CD8-positive, alpha-beta memory T cell (primary cell): ENCODE results near the gene OR5M8. TPM values are rescaled to one million over a fixed set of nuclear protein-coding genes. Genes with fewer than 3 reads are reported as not detected.

ENCODE experiments used
- CTCF ChIA-PET: fragments of 350-600 bp; sonication (Branson Sonifier 250); formaldehyde crosslinking; loops from one replicate; lab custom pipeline; 2021; ENCODE audit warnings: antibody characterized with exemption; lab: Charles Lee
- POLR2A ChIA-PET: fragments of 350-600 bp; sonication (Branson Sonifier 250); formaldehyde crosslinking; loops from one replicate; lab custom pipeline; 2021; ENCODE audit warnings: antibody characterized with exemption; lab: Charles Lee
- DNase-seq, 5 donors: peaks; one replicate each; pipeline versions ENCODE4 v3.0.0 to v3.0.0-alpha.2; 2020 to 2022; ENCODE audit warnings: mixed read lengths in 1 of 5
- H3K27ac ChIP-seq: one replicate; pipeline ENCODE4 v1.7.0; 2013; ENCODE audit warnings: low read depth, mild to moderate bottlenecking, low read length, moderate library complexity
- H3K27me3 ChIP-seq: 2 replicates; pipeline ENCODE4 v1.7.0; 2013; ENCODE audit warnings: low read length, mild to moderate bottlenecking; ENCODE audit not compliant: insufficient read depth, poor library complexity, severe bottlenecking
- H3K36me3 ChIP-seq: 2 replicates; pipeline ENCODE4 v1.7.0; 2013; ENCODE audit warnings: mild to moderate bottlenecking, low read length, moderate library complexity; ENCODE audit not compliant: insufficient read depth
- H3K4me1 ChIP-seq: 2 replicates; pipeline ENCODE4 v1.7.0; 2013; ENCODE audit warnings: mild to moderate bottlenecking, low read length, moderate library complexity; ENCODE audit not compliant: insufficient read depth
- H3K4me3 ChIP-seq: 2 replicates; pipeline ENCODE4 v1.7.0; 2013; ENCODE audit warnings: mild to moderate bottlenecking, low read length
- H3K9me3 ChIP-seq: 2 replicates; pipeline ENCODE4 v1.7.0; 2013; ENCODE audit warnings: mild to moderate bottlenecking, low read length
- H3K27ac Mint-ChIP-seq, 8 donors: one replicate each; pipeline ENCODE4 v1.8.0; 2020 to 2021; ENCODE audit warnings: mixed read lengths in 8 of 8, mild to moderate bottlenecking in 6 of 8, inconsistent platforms in 3 of 8, moderate library complexity in 3 of 8
- H3K27me3 Mint-ChIP-seq, 2 donors: one replicate each; pipeline ENCODE4 v1.8.0; 2020 to 2021; ENCODE audit warnings: mixed read lengths in 2 of 2, mild to moderate bottlenecking in 1 of 2, moderate library complexity in 1 of 2
- H3K36me3 Mint-ChIP-seq, 3 donors: one replicate each; pipeline ENCODE4 v1.8.0; 2020 to 2021; ENCODE audit warnings: mixed read lengths in 3 of 3, inconsistent platforms in 1 of 3, mild to moderate bottlenecking in 1 of 3
- H3K4me1 Mint-ChIP-seq, 3 donors: one replicate each; pipeline ENCODE4 v1.8.0; 2020 to 2021; ENCODE audit warnings: mixed read lengths in 3 of 3, inconsistent platforms in 1 of 3, mild to moderate bottlenecking in 1 of 3
- H3K4me3 Mint-ChIP-seq, 7 donors: one replicate each; pipeline ENCODE4 v1.8.0; 2020 to 2021; ENCODE audit warnings: mixed read lengths in 7 of 7, mild to moderate bottlenecking in 6 of 7, moderate library complexity in 4 of 7, inconsistent platforms in 2 of 7
- H3K9me3 Mint-ChIP-seq, 5 donors: one replicate each; pipeline ENCODE4 v1.8.0; 2020 to 2022; ENCODE audit warnings: mixed read lengths in 5 of 5, mild to moderate bottlenecking in 3 of 5, moderate library complexity in 2 of 5, inconsistent platforms in 1 of 5
- polyA plus RNA-seq: library from polyadenylated mRNA; unstranded; fragments of 300-500 nt; fragmentation: Illumina TruSeq; gene quantifications from one replicate; pipeline ENCODE4 v1.2.3, GENCODE V29; 2021
- total RNA-seq, 2 experiments: library from RNA; stranded (reverse); gene quantifications; one replicate each; pipeline ENCODE4 v1.2.3, GENCODE V29; 2021

The OR5M8 gene
- not detected for total RNA-seq
- not detected for polyA plus RNA-seq

DNA sequence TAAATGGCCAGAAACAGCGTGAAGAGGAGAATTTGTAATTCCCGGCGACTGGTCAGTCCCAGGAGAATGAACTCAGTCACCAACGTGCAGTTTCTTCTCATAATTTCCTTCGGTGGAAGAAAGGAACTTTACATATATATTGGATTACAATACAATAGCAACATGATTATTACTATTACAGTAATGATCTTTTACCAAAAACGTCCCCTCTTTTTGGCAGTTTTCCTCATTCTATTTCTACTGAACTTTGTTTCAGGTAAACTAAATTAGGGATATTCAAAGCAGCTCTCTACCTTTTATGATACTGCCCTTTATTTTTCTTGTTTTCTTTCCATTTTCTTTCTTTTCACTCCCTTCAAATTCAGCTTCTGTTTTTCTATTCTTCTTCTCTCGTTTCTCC, at the start of gene OR5M8:
OR5M8 (minus strand) TSS at position 101 of the 400 bp plus-strand sequence; CDS start at position 101, 0 bp downstream.
- no peaks in the 10 kb centered on the region for H3K9me3 ChIP-seq
- no peaks in the 10 kb centered on the region for H3K36me3 ChIP-seq
- Mint-ChIP-seq H3K9me3 (peaks cover 4 to 30% (median 8%) of the 10 kb centered on the region in 5 donors), H3K36me3 (no peaks in the 10 kb centered on the region), H3K4me1 (no peaks in the 10 kb centered on the region), H3K27ac (no peak within 1 kb of the TSS), H3K27me3 (no peaks in the 10 kb centered on the region), H3K4me3 (no peak within 1 kb of the TSS)
- H3K4me1 ChIP-seq = no peaks in the 10 kb centered on the region
- CTCF ChIA-PET = no interaction called here
- POLR2A ChIA-PET = no interaction called here
- no peak within 1 kb of the TSS for H3K4me3 ChIP-seq
- no peak for DNase-seq
- no peaks in the 10 kb centered on the region for H3K27me3 ChIP-seq
- H3K27ac ChIP-seq = no peak within 1 kb of the TSS

DNA sequence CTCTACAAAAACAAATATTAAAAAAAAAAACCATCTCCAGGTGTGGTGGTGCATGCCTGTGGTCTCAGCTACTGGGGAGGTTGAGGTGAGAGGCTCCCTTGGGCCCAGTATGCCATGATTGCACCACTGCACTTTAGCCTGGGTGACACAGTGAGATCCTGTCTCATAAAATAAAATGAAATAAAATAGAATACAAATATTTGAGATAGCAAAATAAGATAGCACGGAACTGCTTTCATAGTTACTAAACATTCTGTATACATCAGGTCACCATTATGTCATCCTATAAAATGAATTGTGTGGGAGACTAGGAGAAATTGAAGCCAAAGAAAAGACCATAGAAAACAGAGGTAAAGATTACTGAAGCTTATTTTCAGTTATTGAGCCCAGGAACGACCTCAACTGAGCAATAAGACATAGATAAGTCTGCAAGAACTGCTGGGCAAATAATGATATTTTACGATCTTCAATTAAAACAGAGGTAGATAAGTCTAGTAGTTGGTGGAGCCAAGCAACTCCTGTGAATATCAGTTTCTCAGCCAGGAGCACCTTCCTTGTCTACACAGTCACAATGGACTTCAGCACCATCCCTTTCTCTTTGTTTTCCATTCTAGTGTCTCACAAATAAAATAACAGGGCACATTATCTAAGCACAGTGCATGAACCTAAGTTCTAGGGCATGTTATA, 42.0 kb upstream of the OR5M8 start:
- ChIA-PET CTCF (no interaction called here), POLR2A (no interaction called here)
- Histone ChIP-seq H3K4me3 (no peak overlapping the region), H3K27ac (no peak overlapping the region), H3K36me3 (no peaks in the 10 kb centered on the region), H3K9me3 (no peaks in the 10 kb centered on the region), H3K4me1 (no peaks in the 10 kb centered on the region), H3K27me3 (no peaks in the 10 kb centered on the region)
- Mint-ChIP-seq H3K27me3 (no peaks in the 10 kb centered on the region), H3K36me3 (no peaks in the 10 kb centered on the region), H3K4me3 (no peak overlapping the region), H3K4me1 (no peaks in the 10 kb centered on the region), H3K9me3 (peaks cover 2 to 12% (median 8%) of the 10 kb centered on the region in 5 donors), H3K27ac (no peak overlapping the region)
- DNase-seq = no peak

DNA sequence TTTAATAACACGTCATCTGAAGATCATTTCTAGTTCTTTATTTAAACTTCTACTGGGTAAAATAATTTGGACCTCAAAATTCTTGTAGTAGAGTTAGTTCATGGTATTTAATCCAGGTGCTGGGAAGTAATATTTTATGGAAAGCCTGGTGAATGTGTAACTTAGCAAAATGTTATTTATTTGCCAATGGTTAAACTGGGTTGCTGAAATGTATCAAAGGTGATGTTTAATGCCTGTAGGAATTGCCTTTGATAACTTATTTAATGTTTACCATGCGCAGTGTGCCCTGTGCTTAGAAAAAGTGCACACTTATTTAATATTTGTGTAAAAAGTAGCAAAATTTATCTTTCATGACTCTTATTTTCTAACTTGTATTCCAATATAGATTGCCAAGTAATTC, 40.7 kb upstream of the OR5M8 start:
- ChIA-PET POLR2A (no interaction called here), CTCF (no interaction called here)
- Mint-ChIP-seq H3K4me3 (no peak overlapping the region), H3K27me3 (no peaks in the 10 kb centered on the region), H3K4me1 (no peaks in the 10 kb centered on the region), H3K9me3 (peaks cover 2 to 12% (median 8%) of the 10 kb centered on the region in 5 donors), H3K27ac (no peak overlapping the region), H3K36me3 (no peaks in the 10 kb centered on the region)
- Histone ChIP-seq H3K36me3 (no peaks in the 10 kb centered on the region), H3K27me3 (no peaks in the 10 kb centered on the region), H3K4me3 (no peak overlapping the region), H3K27ac (no peak overlapping the region), H3K4me1 (no peaks in the 10 kb centered on the region), H3K9me3 (no peaks in the 10 kb centered on the region)
- DNase-seq = no peak

DNA sequence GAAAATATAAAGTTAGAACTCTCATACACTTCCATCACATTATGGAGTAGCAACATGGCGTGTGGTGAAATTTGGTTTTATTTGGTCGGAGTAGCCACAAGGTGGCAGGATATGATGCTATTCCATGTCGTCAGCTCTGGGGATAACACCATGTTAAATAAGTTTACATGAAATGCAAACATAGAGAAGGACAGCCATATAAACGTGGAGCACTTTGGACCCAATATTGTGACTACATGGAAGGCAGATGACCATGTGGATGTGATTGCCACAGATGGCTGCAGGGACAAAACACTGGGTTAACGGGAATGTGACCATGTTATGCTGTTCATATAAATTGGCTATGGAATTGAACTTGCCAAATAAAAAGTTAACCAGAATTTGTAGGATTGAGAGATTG, 30.8 kb upstream of the OR5M8 start:
- H3K4me1 ChIP-seq = no peaks in the 10 kb centered on the region
- H3K36me3 Mint-ChIP-seq = no peaks in the 10 kb centered on the region
- no peak overlapping the region for H3K4me3 ChIP-seq
- ChIA-PET CTCF (no interaction called here), POLR2A (no interaction called here)
- no peak overlapping the region for H3K27ac Mint-ChIP-seq
- no peak for DNase-seq
- H3K36me3 ChIP-seq = no peaks in the 10 kb centered on the region
- no peaks in the 10 kb centered on the region for H3K4me1 Mint-ChIP-seq
- H3K27ac ChIP-seq = no peak overlapping the region
- no peaks in the 10 kb centered on the region for H3K27me3 Mint-ChIP-seq
- no peaks in the 10 kb centered on the region for H3K27me3 ChIP-seq
- H3K4me3 Mint-ChIP-seq = no peak overlapping the region
- peaks cover 4 to 42% (median 17%) of the 10 kb centered on the region in 5 donors for H3K9me3 Mint-ChIP-seq
- no peaks in the 10 kb centered on the region for H3K9me3 ChIP-seq

DNA sequence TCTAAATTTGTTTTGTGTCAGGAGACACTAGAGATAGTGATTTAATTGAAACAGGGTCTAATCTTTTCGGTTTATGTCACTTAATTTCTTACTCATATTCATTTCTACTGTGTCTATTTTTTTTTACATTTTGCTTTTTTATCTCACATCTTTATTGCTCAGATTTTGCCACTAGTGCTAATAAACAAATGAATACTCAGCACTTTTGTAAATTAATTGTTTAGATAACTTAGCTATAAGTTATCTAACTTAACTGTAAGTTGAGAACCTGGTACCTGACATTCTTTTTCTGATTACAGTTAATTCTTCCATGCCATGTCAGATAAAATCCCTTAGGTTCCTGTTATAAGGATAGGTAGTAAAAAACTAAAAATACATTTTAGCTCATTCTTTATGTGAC, 22.1 kb upstream of the OR5M8 start:
- POLR2A ChIA-PET = no interaction called here

DNA sequence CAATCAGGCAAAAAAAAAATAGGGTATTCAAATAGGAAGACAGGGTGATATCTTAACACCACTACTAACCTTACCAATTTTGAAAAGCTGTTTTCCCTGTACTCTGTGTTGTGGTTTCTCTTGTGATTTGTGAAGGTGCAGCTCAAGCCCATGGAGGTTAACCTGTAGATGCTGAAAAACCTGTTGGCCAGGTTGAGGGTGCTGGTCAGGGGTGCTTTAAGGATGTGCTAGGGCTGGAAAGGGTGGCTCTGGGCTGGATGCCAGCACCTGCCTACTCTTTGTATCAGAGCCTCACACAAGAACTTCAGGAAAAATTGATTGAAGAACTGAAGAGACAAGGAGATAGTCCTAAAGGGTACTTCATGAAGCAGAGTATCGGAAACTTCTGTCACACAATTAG, 18.3 kb upstream of the OR5M8 start:
- H3K4me3 ChIP-seq = no peak overlapping the region
- ChIA-PET CTCF (no interaction called here), POLR2A (no interaction called here)
- Mint-ChIP-seq H3K4me1 (no peaks in the 10 kb centered on the region), H3K9me3 (peaks cover 7 to 40% (median 11%) of the 10 kb centered on the region in 5 donors), H3K27ac (no peak overlapping the region), H3K4me3 (no peak overlapping the region), H3K27me3 (no peaks in the 10 kb centered on the region), H3K36me3 (no peaks in the 10 kb centered on the region)
- no peaks in the 10 kb centered on the region for H3K9me3 ChIP-seq
- H3K36me3 ChIP-seq = no peaks in the 10 kb centered on the region
- no peak overlapping the region for H3K27ac ChIP-seq
- DNase-seq = no peak
- no peaks in the 10 kb centered on the region for H3K4me1 ChIP-seq
- no peaks in the 10 kb centered on the region for H3K27me3 ChIP-seq

More for the DNA sequence above, 22.1 kb upstream of the OR5M8 start:
- Histone ChIP-seq H3K27me3 (no peaks in the 10 kb centered on the region), H3K4me3 (no peak overlapping the region), H3K36me3 (no peaks in the 10 kb centered on the region), H3K27ac (no peak overlapping the region), H3K9me3 (no peaks in the 10 kb centered on the region), H3K4me1 (no peaks in the 10 kb centered on the region)
- Mint-ChIP-seq H3K27ac (no peak overlapping the region), H3K4me1 (no peaks in the 10 kb centered on the region), H3K4me3 (no peak overlapping the region), H3K9me3 (peaks cover 7 to 44% (median 19%) of the 10 kb centered on the region in 5 donors), H3K27me3 (no peaks in the 10 kb centered on the region), H3K36me3 (no peaks in the 10 kb centered on the region)
- CTCF ChIA-PET = no interaction called here
- no peak for DNase-seq

DNA sequence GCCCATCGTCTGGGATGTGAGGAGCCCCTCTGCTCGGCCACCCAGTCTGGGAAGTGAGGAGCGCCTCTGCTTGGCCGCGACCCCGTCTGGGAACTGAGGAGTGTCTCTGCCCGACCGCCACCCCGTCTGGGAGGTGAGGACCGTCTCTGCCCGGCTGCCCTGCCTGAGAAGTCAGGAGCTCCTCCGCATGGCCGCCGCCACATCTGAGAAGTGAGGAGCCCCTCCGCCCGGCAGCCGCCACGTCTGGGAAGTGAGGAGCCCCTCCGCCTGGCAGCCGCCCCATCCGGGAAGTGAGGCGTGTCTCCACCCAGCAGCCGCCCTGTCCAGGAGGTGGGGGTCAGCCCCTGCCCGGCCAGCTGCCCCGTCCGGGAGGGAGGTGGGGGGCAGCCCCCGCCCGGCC, 5.8 kb upstream of the OR5M8 start:
- ChIA-PET CTCF (no interaction called here), POLR2A (no interaction called here)
- H3K4me3 Mint-ChIP-seq = no peak overlapping the region
- Histone ChIP-seq H3K4me3 (no peak overlapping the region), H3K9me3 (no peaks in the 10 kb centered on the region), H3K27ac (no peak overlapping the region), H3K36me3 (no peaks in the 10 kb centered on the region), H3K27me3 (no peaks in the 10 kb centered on the region), H3K4me1 (no peaks in the 10 kb centered on the region)
- H3K36me3 Mint-ChIP-seq = no peaks in the 10 kb centered on the region
- H3K27me3 Mint-ChIP-seq = no peaks in the 10 kb centered on the region
- H3K9me3 Mint-ChIP-seq = peaks cover 5 to 28% (median 8%) of the 10 kb centered on the region in 5 donors
- H3K27ac Mint-ChIP-seq = no peak overlapping the region
- no peaks in the 10 kb centered on the region for H3K4me1 Mint-ChIP-seq
- DNase-seq = no peak

DNA sequence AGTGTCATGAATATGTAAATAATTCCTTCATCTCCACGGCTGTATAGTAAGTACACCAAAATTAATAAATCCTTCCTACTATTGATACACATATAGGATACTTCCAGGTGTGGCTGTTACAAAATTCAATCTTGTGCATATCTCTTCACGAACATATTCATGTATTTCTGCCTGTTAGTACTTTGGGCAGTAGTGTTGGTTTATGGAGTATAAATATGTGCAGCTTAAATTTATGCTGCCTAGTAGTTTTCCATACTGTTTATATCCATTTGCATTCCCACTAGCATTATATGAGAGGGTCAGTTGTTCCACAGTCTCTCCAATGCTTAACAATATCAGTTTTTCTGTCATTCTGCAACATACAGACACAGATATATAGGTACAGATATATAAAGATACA, 3.9 kb upstream of the OR5M8 start:
- H3K27ac Mint-ChIP-seq = no peak overlapping the region
- H3K27me3 Mint-ChIP-seq = no peaks in the 10 kb centered on the region
- no peaks in the 10 kb centered on the region for H3K4me1 Mint-ChIP-seq
- Histone ChIP-seq H3K27me3 (no peaks in the 10 kb centered on the region), H3K4me1 (no peaks in the 10 kb centered on the region), H3K27ac (no peak overlapping the region), H3K9me3 (no peaks in the 10 kb centered on the region), H3K36me3 (no peaks in the 10 kb centered on the region), H3K4me3 (no peak overlapping the region)
- POLR2A ChIA-PET = no interaction called here
- peaks cover 5 to 34% (median 11%) of the 10 kb centered on the region in 5 donors for H3K9me3 Mint-ChIP-seq
- CTCF ChIA-PET = no interaction called here
- DNase-seq = no peak
- no peak overlapping the region for H3K4me3 Mint-ChIP-seq
- H3K36me3 Mint-ChIP-seq = no peaks in the 10 kb centered on the region
